NCI-H748 (cell line): Measurements from ENCODE around the gene KBTBD4.
"Not testable (repeated sequence)": the region's sequence is repeated elsewhere in the genome, so short reads cannot be mapped to it uniquely, and the experiment has no call there.

ENCODE experiments used
- DNase-seq: peaks from one replicate; lab custom pipeline; 2025; ENCODE audit not compliant: unreplicated experiment; lab: John Stamatoyannopoulos, UW

Gene KBTBD4

DNA sequence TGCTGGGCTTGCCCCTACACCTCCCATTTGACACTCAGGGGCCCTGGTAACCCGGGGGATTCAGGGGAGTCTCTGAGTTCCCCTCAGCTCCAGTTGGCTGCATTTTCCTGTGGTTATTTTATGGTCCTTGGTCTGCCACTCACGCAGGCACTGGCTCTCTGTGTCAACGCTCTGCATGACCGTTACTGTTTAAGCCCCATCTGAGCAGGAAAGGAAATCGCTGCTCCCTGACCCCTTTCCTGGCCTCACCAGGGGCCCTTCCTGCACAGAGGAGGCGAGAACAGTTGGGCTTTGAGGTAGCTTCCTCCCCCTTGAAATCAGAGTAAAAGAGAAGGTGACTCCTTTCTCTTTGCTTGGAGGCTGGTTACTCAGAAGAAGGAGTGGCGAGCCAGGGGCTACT is 13.0 kb upstream of the KBTBD4 start:
- DNase-seq, result no peak

DNA sequence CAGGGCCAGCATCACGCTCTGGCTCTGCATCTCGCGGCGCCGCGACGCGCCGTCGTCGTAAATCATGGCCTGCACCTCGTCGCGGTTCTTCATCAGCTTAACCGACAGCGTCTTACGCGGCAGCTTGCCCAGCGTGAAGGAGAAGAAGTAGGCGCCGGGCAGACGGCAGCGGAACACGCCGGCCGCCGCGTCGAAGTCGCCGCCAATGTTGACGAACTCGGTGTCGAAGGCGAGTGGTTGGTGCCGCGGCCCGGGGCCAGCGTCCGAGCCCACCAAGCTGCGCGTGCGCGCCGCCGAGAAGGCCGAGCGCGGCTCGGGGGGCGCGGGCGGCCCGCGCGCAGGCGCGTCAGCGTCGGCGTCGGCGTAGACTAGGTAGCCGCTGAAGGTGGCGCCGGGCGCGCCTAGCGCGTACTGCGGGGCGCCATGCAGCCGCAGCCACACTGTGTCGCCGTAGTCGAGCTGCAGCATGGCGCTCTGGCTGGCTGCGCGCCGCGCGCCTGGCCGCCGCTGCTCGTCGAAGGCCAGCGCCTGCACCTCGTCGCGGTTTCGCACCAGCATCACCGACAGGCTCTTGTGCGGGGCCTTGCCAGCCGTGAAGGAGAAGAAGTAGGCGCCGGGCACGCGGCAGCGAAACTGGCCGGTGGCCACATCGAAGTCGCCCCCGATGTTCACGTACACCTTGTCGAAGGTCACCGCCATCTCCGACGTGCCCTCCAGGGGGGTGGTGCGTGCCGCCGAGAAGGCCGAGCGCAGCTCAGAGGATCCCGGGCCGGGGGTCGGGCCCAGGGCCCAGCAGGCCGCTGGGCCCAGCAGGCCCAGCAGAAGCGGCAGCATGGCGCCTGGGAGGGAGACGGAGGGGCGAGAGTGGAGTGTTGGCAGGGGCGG is 11.4 kb upstream of the KBTBD4 start:
- DNase-seq, result no peak

DNA sequence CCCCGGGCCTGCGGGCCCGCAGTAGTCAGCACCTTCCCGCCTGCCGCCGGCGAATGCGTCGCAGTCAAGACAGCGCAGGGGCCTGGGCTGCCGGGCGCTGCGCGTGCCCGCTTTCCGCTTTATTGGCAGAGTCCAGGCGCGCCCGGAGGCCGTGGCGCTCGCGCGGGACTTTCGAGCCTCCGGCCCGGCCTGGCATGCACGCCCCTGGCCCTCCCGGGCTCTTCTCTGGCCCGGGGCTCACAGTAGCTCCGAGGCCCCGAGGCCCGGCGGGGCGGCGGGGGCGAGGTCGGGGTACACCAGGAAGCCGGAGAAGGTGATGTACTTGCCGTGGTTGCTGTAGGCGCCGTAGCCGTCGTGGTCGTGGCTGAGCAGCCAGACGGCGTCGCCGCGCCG is 10.8 kb upstream of the KBTBD4 start:
- no peak for DNase-seq

DNA sequence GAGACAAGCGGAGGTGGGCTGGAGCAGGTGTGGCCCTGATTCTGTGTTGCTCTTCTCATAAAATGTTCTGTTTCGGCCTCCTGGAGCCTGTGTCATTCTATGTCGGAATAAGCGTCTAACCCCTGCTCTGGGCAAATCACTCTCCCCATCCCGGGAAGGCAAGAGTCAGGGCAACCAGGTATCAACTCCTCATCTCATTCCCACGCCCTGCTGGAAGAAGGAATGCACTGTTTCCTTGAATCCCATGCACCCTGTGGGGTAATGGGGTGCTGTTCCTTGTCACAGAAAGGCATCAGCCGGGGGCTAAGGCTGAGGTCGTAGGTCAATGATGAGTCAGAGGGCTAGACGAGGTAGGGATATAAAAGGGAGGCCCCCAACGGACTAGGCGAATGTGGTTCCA is 10.3 kb upstream of the KBTBD4 start:
- no peak for DNase-seq

DNA sequence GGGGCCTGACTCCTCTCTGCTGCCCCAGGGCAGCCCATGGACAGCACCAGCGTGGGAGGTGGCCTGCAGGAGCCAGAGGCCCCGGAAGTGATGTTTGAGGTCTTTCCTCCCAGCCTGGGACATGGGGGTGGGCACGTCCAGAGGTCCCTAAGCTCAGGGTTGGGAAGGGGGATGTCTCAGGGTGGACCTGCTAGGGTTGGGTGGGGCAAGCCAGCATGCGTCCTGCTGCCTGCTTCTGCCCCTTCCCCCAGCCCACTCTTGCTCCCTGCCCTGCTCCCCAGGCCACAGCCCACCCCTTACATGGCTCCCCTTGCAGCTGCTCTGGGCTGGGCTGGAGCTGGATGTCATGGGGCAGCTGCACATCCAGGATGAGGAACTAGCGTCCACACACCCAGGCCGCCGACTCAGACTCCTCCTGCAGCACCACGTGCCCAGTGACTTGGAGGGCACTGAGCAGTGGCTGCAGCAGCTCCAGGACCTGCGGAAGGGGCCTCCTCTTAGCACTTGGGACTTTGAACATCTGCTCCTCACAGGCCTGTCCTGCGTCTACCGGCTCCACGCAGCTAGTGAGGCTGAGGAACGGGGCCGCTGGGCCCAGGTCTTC is 9.1 kb upstream of the KBTBD4 start:
- DNase-seq, result no peak

DNA sequence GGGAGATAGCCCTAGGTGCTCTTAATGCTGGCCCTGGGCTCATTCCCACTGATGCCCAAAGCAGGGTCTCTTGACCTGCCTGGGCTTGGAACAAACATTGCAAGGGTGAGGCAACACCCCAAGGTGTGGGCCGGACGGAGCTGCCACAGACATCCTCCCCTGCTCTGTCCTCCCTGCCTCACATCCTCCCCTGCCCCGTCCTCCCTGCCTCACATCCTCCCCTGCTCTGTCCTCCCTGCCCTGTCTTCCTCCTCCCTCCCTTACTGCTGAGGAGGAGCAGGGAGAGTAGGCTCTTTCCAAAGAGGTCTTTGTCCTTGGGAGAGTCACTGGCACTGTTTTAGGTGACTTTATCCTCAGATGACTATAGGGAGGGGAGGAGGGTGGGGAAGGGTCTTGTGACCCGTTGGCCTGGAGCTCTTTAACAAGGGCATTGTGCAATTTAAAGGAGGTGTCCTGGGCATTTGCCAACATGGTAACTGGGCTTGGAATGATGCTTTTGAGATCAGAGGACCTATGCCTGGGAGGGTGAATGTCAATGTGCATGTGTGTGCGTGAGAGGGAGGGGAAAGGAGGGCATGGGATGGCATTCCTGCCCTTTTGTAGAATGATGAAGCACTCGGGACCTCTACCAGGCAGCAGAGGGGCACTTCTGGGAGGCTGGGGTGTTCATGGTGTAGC is 8.4 kb upstream of the KBTBD4 start:
- no peak for DNase-seq

DNA sequence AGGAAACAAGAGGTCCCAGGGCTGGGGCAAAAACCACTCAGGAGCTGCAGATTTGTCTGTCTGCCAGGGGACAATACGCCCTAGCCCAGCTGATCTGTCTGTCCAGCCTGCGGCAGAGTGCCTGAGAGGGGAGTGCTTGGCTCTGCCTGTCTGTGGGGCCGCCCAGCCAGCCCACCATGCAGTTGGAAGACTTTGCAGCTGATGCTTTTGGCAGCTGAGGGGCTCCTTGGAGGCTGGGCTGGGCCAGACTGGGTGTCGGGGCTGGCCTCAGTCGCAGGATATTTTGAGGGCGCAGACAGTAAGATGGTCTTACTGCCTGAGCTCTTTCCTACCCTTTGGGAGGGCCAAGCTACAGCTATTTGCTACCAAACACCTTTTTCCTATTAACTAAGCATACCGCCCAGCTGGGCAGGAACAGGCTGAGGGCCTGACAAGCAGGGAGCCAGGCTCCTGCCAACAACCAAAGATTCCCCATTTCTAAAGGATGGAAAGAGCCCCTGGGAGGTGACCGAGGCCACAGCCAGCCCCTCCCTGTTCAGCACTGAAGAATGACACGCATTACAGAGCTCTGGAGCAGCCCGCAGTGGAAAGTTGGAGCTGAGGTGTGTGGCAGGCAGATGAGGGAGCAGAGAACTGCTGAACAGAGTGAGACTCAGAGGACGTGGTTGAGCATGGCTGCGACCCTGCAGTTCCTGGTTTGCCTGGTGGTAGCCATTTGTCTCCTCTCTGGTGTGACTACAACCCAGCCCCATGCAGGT is 7.5 kb upstream of the KBTBD4 start, which contains the start of gene FAM180B:
Gene FAM180B, plus strand, starts transcription at position 581 of the 758 bp plus-strand sequence. Its CDS starts 91 bp downstream, at position 672.
- DNase-seq, result no peak

DNA sequence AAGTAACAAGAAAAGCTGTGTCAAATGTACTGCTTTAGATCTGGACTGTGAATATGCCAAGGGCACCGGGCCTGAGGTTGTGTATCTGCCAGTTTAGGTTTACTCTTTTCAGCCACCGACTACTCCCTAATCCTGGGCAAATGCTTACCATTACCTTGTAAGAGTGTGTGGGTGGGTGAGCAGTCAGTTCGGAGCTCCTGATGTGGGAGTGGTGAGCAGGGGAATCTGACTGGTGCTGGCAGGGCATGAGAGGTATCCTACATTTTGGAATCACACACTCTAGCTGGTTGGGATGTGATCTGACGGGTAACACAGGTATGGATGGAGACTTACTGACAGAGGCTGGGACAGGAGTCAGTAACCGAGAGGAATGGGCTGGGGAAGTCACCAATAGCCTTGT is 5.1 kb upstream of the KBTBD4 start:
- DNase-seq, result no peak

DNA sequence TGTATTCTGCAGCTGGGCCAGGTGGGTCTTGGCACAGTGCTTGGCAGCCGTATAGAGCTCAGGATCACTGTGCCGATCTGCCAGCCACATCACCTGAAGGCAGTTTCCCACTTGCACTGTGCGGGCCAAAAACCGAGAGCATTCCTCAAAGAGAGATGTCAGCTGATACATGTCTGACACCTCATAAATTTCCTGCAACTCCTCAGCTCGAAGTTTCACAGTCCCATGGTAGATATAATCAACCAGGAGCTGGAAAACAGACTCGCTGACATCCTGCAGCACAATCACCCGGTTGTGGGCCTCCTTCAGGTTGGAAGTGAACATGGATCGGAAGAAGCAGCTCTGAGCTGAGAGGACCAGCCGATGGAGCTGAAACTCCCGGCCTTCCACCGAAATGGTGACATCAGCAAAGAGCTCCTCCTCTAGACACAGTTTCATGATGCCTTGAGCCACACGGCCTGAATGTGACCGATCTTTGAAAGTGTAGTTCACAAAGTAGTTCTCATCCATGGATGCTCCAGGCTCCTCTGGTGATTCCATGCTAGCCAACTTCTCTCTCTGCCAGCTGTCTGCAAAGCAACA is 1.2 kb downstream of the KBTBD4 start:
- DNase-seq, result no peak

DNA sequence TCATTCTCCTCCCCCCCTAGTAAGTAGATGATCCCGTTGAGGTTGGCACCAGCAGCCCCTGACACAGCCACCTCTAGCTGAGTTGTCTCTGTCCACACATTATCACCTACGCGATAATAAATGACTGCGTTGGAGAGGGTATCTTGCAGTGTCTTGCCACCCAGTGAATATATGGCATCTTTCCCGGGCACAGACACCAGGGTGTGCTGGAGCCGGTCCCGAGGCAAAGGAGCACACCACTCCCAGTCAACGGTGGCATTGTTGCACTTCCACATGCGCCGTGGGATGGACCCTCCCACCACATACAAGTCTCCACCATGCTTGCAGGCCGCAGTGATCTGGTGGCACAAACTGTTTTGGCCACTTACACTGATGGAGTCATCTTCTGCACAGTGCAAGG is 5.4 kb downstream of the KBTBD4 start:
- DNase-seq, result no peak

DNA sequence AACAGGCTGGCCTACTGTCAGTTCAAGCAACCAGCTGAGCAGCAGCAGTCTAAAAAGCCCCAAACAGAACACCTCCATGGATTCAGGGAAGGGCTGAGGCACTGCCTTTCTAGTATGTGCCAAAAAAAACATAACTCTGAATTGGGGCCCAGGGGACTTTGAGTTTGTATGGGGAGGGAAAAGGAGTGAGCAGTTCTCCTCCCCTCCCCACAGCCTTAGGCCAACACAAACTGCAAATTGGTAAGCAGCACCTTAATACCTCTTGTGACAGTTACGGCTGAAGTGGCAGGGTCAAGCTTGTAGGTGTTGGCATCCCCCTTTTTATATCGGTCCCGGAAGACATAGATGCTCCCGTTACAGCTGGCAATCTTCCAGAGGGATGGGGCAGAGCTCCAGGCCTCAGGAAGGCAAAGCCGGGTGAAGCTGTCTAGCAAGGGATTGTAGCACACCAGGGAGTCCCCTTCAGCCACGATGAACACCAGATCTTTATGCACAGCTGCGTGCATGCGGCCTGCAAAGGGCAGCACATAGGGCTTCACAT is 6.0 kb downstream of the KBTBD4 start:
- DNase-seq, result no peak

DNA sequence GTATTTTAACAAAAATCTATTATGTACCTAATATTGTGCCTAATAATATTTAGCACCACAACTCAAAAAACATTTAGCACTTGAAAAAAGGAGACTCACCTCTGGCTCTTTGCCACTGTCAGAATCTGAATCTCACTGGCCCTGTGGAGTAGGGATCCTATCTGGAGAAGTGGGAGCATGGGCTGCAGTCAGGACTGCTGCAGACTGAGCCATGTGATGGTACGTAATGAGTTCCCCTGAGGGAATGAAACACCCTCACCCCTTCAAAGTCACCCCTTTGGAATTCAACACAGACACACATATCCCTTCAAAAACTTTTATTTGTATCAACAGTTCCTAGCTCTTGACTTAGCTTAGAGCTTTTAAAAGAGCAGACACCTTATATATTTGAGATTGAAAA is 6.9 kb downstream of the KBTBD4 start:
- no peak for DNase-seq

DNA sequence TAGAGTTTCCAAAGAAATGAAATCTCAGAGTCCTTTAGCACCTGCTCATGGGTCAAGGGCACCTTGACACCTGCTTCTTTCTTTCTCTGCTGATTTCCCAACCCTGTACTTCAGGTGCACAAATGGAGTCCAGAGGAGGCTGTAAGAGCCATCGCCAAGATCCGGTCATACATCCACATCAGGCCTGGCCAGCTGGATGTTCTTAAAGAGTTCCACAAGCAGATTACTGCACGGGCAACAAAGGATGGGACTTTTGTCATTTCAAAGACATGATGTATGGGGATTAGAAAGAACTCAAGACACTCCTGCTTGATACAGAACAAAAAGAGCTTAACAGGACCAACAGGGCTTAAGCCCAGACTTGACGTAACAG is 7.4 kb downstream of the KBTBD4 start:
- DNase-seq, result no peak

DNA sequence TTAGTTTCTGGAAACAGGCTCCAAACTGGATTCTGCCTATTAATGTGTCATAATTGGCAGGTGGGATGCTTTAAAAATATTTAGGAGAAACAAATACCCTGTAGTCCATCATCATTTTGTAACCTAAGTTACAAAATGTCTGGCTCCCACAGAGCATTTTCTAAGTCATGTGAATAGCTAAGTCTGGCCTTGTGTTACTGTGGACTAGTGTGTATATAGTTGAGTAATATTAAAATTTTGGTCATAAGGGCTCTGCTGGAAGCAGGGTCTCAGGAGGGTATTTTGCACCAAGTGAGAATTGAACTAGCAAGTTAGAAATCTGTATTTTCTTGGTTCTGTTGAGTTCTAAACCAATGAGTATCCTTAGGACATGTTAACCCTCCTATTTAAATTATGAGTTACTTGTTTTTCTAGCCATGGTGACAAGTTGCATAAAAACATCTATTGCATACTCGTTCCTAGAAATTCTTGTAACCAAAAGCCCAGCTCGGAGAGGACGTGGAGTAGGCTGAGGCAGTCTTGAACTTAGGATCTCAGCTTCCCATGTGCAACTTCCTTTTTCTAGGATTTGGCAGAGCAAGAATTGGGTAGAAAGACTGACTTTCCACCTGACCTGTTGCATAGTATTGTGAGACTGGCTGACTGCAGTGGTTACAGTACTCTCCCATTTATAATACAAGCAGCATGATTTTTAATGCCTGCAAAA is 8.0 kb downstream of the KBTBD4 start:
- DNase-seq, result no peak

DNA sequence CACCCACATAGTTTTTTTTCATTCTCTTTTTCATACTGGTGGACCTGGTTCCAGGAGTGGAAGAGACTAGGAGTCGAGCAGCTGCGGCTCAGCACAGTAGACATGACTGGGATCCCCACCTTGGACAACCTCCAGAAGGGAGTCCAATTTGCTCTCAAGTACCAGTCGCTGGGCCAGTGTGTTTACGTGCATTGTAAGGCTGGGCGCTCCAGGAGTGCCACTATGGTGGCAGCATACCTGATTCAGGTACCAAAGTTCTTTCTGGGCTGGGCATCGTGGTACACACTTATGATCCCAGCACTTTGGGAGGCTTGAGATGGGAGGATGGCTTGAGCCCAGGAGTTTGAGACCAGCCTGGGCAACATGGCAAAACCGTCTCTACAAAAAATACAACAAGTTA is 9.1 kb downstream of the KBTBD4 start:
- DNase-seq, result no peak

DNA sequence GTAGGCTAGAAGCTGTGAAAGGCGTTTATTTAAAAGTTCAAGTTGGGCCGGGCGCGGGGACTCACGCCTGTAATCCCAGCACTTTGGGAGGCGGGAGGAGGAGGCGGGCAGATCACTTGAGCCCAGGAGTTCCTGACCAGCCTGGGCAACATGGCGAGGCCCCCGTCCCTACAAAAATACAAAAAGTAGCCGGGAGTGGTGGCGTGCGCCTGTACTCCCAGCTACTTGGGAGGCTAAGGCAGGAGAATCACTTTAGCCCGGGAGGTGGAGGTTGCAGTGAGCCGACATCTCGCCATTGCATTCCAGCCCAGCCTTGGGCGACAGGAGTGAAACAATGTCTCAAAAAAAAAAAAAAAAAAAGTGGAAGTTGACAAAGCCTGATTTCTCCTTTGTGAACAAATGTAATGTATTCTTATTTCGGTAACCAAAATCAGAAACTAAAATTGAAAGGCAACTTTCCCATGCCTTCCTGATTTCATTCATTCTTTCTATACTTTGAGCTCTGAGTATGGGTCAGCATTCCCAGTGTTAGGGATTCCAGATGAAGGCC is 12.5 kb downstream of the KBTBD4 start:
- DNase-seq, result peak; percentile 31

DNA sequence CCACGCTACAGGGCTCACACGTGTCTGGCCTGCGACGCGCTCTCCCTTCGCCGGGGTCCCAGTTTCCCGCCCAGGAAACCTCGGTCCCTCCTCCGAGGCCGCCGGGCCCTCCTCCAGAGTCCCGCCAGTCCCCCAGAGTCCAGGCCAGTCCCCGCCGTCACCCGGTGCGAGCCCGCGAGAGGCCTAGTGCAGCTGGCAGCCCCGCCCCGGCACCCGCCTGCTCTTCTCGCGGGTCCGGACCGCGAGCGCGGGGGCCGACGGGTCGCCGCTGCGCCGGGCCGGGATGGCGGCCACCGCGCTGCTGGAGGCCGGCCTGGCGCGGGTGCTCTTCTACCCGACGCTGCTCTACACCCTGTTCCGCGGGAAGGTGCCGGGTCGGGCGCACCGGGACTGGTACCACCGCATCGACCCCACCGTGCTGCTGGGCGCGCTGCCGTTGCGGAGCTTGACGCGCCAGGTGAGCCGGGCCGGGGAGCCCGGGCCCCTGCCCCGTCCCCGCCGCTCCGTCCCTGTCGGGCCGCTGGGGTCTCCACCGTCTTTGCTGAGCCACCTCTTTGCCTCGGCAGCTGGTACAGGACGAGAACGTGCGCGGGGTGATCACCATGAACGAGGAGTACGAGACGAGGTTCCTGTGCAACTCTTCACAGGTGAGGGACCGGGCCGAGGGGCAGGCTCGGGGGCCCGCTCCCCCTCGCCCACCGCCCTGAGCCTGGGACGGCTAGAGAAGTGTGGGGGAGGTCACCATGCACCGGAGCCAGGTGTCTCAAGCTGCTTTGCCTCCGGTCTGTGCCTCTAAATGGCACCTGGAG is 13.2 kb downstream of the KBTBD4 start, which contains the start of gene PTPMT1:
Gene PTPMT1, plus strand, starts transcription at position 260 of the 809 bp plus-strand sequence. Its CDS starts 24 bp downstream, at position 284.
- peak; percentile 76 for DNase-seq

DNA sequence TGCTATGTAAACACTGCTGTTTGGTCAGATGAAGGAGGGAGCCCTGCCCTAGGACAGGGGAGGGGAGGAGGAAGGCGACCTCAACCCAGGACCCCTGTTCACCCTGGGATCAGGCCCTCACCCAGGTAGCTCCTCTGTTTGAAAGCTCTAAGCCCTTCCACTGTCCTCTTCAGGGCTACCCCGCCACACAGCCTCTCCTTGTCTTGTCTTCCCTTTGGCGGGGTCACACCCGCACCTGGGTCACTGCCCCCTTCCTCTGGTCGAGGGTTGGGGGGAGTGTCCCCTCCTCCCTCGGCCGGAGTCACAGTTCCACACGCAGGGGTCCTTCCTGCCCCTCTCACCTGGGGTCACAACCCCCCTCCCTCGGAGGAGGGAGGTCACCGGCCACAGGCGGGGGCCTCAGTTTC is 13.8 kb downstream of the KBTBD4 start:
- DNase-seq, result peak; percentile 32

DNA sequence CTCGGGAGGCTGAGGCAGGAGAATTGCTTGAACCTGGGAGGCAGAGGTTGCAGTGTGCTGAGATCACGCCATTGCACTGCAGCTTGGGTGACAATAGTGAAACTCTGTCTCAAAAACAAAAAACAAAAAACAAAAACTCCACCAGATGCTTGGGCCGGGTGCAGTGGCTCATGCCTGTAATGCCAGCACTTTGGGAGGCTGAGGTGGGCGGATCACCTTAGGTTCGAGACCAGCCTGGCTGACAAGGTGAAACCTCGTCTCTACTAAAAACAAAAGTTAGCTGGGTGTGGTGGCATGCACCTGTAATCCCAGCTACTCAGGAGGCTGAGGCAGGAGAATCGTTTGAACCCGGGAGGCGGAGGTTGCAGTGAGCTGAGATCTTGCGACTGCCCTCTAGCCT is 14.4 kb downstream of the KBTBD4 start:
- not testable (repeated sequence) for DNase-seq
